HG03039 (cell line): ENCODE data around the gene SPATA33.
"Not testable (repeated sequence)": the region's sequence is repeated elsewhere in the genome, so short reads cannot be mapped to it uniquely, and the experiment has no call there.

Source experiments
- ATAC-seq: cut with Tn5 transposase; IDR thresholded peaks from one replicate; pipeline ENCODE4 v1.9.1; 2021; ENCODE audit warnings: mild to moderate bottlenecking, moderate library complexity; ENCODE audit not compliant: unreplicated experiment

The SPATA33 gene

GRCh38 chr16:89624777-89625761 lies 32.6 kb upstream of the SPATA33 start:
- no peak for ATAC-seq

DNA sequence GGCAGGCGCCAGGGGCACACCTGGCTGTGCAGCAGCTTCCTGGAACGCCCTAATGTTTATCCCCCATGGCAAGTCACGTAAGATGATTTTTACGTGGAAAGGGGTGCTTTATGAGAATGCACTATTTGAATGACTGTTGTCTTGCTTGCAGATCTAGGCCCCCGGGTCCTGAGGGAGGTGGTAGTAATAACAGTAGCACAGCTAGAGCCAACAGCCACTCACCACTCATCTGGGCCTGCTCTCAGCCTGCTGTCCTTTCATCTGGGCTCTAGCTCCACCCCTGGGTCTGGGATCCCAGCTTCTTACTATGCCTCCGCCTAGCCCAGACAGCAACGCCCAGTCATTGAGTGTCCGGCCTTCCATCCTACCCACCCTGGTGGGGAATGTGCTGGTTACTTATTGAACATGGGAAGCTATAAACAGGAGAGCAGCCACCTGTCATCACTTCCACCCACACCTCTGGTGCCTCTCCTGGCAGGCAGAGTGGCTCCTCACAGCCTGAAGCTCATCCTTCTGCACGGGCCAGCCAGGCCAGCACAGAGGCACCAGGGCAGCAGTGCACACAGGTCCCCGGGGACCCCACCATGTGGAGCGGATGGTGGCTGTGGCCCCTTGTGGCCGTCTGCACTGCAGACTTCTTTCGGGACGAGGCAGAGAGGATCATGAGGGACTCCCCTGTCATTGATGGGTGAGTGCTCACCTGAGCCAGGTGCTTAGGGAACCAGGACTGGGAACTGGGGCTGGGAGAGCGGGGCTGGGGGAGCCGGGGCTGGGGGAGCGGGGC lies 27.6 kb upstream of the SPATA33 start:
- ATAC-seq: no peak

- ATAC-seq: no peak
These were observed 24.5 kb upstream of the SPATA33 start for GRCh38 chr16:89633064-89633631.

GRCh38 chr16:89634463-89635385 lies 22.9 kb upstream of the SPATA33 start:
- ATAC-seq: not testable (repeated sequence)

DNA sequence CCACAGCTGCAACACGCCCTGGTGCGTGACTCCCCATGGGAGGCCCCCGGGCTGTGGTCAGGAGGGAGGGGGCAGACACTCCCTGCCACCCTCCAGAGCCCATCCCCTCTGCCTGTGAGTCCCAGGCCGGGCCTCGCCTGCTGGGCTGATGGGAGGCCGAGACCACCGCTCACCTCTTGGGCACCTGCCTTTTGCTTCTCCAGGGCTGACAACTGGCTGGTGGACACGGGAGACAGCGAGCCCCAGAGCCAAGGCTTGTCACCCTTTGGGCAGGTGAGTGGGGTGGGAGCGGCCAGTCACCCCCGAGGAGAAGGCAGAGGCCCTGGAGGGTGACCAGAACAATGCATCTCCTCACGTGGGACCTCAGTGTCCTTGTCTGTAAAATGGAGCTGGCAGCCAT lies 21.0 kb upstream of the SPATA33 start:
- no peak for ATAC-seq

DNA sequence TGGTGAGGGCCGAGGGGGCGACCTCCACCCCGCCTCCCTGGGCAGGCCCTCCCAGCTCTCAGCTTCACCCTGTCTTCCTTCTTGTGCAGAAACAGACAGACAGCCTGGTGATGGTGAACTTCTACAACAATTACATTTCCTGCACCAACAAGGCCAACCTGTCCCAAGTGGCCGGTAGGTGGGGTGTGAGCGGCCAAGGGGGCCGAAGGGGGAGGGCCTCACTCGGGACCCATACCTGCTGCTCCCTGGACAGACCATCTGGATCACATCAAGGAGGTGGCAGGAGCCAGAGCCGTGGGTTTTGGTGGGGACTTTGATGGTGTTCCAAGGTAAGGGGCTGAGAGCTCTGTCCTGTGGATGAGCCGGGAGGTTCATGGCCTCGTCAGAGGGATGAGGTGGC lies 20.3 kb upstream of the SPATA33 start:
- ATAC-seq: no peak

- no peak for ATAC-seq
These were observed 19.2 kb upstream of the SPATA33 start for GRCh38 chr16:89638455-89638854.

- ATAC-seq: no peak
These were observed 18.3 kb upstream of the SPATA33 start for GRCh38 chr16:89639385-89639784.

DNA sequence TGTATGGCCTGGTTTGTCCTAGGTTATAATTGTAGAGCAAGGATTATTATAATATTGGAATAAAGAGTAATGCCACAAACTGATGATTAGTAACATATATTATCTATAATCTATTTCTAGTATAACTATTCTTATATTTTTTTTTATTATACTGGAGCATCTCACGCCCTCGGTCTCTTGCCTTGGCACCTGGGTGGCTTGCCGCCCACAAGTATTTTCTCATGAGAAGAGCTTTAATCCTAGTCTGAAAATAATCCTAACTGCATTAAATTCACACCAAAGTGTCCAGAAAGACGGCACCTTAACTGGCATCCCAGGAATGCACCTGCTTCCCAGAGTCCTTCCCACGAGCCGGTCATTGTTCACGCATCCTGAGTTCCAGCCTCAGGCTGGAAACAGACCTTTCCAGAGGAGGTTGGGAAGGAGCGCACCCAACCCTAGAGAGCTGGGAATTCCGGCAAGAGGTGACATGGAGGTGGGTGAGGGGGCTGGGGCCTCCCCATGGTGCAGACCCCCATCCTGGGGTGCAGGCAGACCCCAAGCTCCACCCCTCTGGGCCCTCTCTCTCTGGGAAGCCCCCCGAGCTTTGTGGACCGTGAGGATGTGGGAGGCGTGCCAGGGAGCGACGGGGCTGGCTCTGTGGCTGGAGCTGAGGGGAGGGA lies 16.0 kb upstream of the SPATA33 start:
- ATAC-seq: no peak

- ATAC-seq: no peak
These were observed 15.1 kb upstream of the SPATA33 start for GRCh38 chr16:89642574-89642973.

- no peak for ATAC-seq
These were observed 13.8 kb upstream of the SPATA33 start for GRCh38 chr16:89643769-89644300.

- ATAC-seq: no peak
These were observed 12.5 kb upstream of the SPATA33 start for GRCh38 chr16:89645122-89645521.

GRCh38 chr16:89646270-89646669 lies 11.4 kb upstream of the SPATA33 start:
- ATAC-seq: no peak

- no peak for ATAC-seq
These were observed 10.7 kb upstream of the SPATA33 start for GRCh38 chr16:89646906-89647305.

GRCh38 chr16:89651584-89651983 lies 6.1 kb upstream of the SPATA33 start:
- ATAC-seq: no peak

DNA sequence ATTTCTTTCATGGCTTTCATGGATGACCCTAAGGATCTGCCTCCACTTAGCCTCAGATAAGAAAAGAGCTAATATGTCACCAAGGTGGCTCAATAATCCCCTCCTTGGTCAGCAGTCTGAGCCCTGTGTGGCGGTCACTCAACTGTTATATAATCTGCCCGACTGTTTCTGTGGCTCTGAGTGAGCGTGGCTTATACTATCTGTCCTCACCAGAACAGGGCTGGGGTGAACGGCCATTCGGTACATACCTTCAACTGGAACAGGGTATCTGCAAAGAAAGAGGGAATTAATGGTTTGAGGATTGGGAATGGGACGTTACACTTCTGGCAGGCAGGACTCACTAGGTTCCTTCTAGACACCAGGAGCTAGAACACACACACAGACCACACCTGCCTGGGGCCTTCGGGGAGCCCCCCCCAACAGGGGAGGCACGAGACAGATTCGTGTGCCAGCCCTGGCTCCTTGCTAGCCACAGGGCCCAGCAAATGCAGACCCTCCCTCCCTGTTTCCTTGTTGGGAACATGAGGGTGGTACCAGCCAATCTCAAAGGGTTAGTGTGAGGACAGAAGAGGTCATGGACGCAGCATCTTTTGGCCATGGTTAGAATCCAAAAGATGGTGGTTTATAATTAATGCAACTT lies 3.9 kb upstream of the SPATA33 start:
- ATAC-seq: no peak

GRCh38 chr16:89655062-89655643 lies 2.5 kb upstream of the SPATA33 start:
- no peak for ATAC-seq

DNA sequence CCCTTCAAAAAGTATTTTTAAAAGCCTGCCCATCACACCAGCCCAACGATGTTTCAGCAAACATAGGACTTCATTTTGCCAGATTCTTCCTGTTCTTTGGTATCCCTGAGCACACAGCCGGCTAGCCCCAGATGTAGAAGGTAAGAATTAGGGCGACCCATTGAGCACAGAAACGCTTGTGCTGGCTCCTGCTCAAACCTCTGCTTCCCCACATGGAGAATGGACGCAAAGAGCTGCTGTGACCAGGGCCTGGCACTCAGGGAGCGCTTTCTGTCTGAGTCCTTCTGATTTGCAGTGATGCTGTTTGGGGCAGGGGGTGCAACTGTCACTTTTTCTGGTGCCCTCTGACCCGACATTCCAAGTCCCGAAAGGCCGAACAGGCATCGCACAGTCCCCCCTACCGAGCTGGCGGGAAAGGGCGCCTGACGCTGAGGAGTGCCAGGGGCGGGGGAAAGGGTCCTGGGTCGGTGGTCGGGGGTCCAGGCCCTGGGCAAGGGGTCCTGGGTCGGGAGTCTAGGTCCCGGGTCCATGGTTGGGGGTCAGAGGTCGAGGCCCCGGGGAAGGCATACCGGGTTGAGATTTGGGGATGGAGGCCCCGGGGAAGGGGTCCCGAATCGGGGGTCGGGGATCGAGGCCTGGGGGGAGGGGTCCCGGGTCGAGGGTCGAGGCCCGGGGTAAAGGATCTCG lies 1.1 kb upstream of the SPATA33 start:
- no peak for ATAC-seq
